Endothelial cell of umbilical vein (primary cell): Measurements from ENCODE around the gene GSE1. TPM values are rescaled to one million over a fixed set of nuclear protein-coding genes. Genes with fewer than 3 reads are reported as not detected.

ENCODE experiments used
- BruUV-seq: library from RNA; stranded (reverse); fragments of 400-500 nt; replicated peaks from 2 replicates; lab custom pipeline; 2021; lab: Mats Ljungman, UMichigan
- CTCF ChIA-PET: fragments of 300-600, 350-600 bp; sonication (Branson Sonifier 250); formaldehyde crosslinking; loops from one replicate; lab custom pipeline; 2021; ENCODE audit warnings: antibody characterized with exemption, inconsistent platforms; lab: Charles Lee
- POLR2A ChIA-PET: fragments of 300-600, 350-600 bp; sonication (Branson Sonifier 250); formaldehyde crosslinking; loops from one replicate; lab custom pipeline; 2021; ENCODE audit warnings: antibody characterized with exemption, inconsistent platforms; lab: Charles Lee
- DNase-seq: peaks from one replicate; pipeline ENCODE4 v3.0.0-alpha.2; 2011; ENCODE audit warnings: low read depth, low spot score
- FAIRE-seq: peaks from 2 replicates; lab custom pipeline; 2011; peaks lifted over from hg19 to GRCh38; lab: Jason Lieb, UNC
- H2AFZ ChIP-seq: 2 replicates; pipeline ENCODE4 v1.6.0; 2012; ENCODE audit warnings: low read depth, low read length, control low read depth, inconsistent platforms
- H3K27ac ChIP-seq: 2 replicates; pipeline ENCODE4 v1.5.1; 2011; ENCODE audit warnings: low read depth, mild to moderate bottlenecking, control low read depth, low read length, moderate library complexity; ENCODE audit not compliant: insufficient read depth
- H3K27me3 ChIP-seq, 2 experiments: 2 replicates each; pipeline versions ENCODE4 v1.6.0 to v1.6.1; 2011; ENCODE audit warnings: low read length in 2 of 2, mixed read lengths in 1 of 2; ENCODE audit not compliant: control insufficient read depth in 2 of 2, insufficient read depth in 2 of 2
- H3K36me3 ChIP-seq, 2 experiments: 2 replicates in 1 of 2; 3 replicates in 1 of 2; pipeline ENCODE4 v1.5.1; 2011; ENCODE audit warnings: low read length in 2 of 2, mild to moderate bottlenecking in 1 of 2, moderate library complexity in 1 of 2; ENCODE audit not compliant: control insufficient read depth in 2 of 2, insufficient read depth in 2 of 2; ENCODE audit errors: extremely low read depth in 1 of 2
- H3K4me1 ChIP-seq: 3 replicates; pipeline ENCODE4 v1.5.1; 2011; ENCODE audit warnings: mild to moderate bottlenecking, low read length; ENCODE audit not compliant: control insufficient read depth, insufficient read depth; ENCODE audit errors: extremely low read depth
- H3K4me2 ChIP-seq: 2 replicates; pipeline ENCODE4 v1.6.1; 2011; ENCODE audit warnings: low read length, control low read depth, mixed read lengths; ENCODE audit not compliant: insufficient read depth
- H3K4me3 ChIP-seq, 3 experiments: fragments of 200-600 bp in 1 of 3; sonication (generic), shearing (Covaris generic) in 1 of 3; replicated peaks in 1 of 3; 2 replicates each; pipeline ENCODE4 v1.5.1; 2011 to 2016; ENCODE audit warnings: control low read depth in 3 of 3, low read length in 3 of 3, mild to moderate bottlenecking in 2 of 3, inconsistent platforms in 1 of 3, low read depth in 1 of 3, moderate library complexity in 1 of 3; ENCODE audit not compliant: insufficient read depth in 1 of 3
- H3K79me2 ChIP-seq: 2 replicates; pipeline ENCODE4 v1.6.0; 2012; ENCODE audit warnings: low read length, inconsistent platforms; ENCODE audit not compliant: control insufficient read depth, insufficient read depth
- H3K9ac ChIP-seq: replicated peaks from 2 replicates; pipeline ENCODE3; 2011; ENCODE audit warnings: low read length, control low read depth; ENCODE audit not compliant: insufficient read depth; ENCODE audit errors: extremely low read depth
- H3K9me1 ChIP-seq: replicated peaks from 3 replicates; pipeline ENCODE4 v1.6.0; 2011; ENCODE audit warnings: mild to moderate bottlenecking, low read length; ENCODE audit not compliant: control insufficient read depth, insufficient read depth; ENCODE audit errors: extremely low read depth
- H3K9me3 ChIP-seq: replicated peaks from 2 replicates; pipeline ENCODE4 v1.5.1; 2012; ENCODE audit warnings: low read length, inconsistent platforms; ENCODE audit not compliant: control insufficient read depth, insufficient read depth
- H4K20me1 ChIP-seq: replicated peaks from 2 replicates; pipeline ENCODE3; 2011; ENCODE audit warnings: mild to moderate bottlenecking, low read length; ENCODE audit not compliant: control insufficient read depth, insufficient read depth; ENCODE audit errors: extremely low read depth
- EZH2 ChIP-seq: IDR thresholded peaks from 2 replicates; pipeline ENCODE4 v1.6.1; 2012; ENCODE audit warnings: borderline replicate concordance, low read depth, mild to moderate bottlenecking, moderate library complexity, low read length, inconsistent platforms; ENCODE audit not compliant: severe bottlenecking
- FOS ChIP-seq: IDR thresholded peaks from 2 replicates; pipeline ENCODE4 v1.6.1; 2011; ENCODE audit warnings: mild to moderate bottlenecking, low read length, moderate library complexity, borderline replicate concordance; ENCODE audit not compliant: insufficient read depth
- GATA2 ChIP-seq: IDR thresholded peaks from 2 replicates; pipeline ENCODE4 v1.7.0; 2011; ENCODE audit warnings: low read depth, mild to moderate bottlenecking, moderate library complexity, mixed read lengths, low read length; ENCODE audit not compliant: insufficient read length, insufficient read depth
- JUN ChIP-seq: IDR thresholded peaks from 2 replicates; pipeline ENCODE4 v1.6.1; 2011; ENCODE audit warnings: borderline replicate concordance, low read depth; ENCODE audit not compliant: insufficient read length, insufficient read depth
- MYC ChIP-seq: IDR thresholded peaks from one replicate; pipeline ENCODE4 v1.6.1; 2011; ENCODE audit warnings: mild to moderate bottlenecking, low read depth, low read length
- POLR2A ChIP-seq: IDR thresholded peaks from 2 replicates; pipeline ENCODE4 v1.6.1; 2012; ENCODE audit warnings: low read depth, mild to moderate bottlenecking, control low read depth, low read length
- POLR2AphosphoS5 ChIP-seq: IDR thresholded peaks from 2 replicates; pipeline ENCODE4 v1.6.1; 2012; ENCODE audit warnings: low read depth, mild to moderate bottlenecking, control low read depth, low read length, moderate library complexity; ENCODE audit not compliant: insufficient read depth
- dilution Hi-C: fragments of 300-500 bp; cut with MboI; formaldehyde crosslinking; loops from one replicate; pipeline ENCODE4 v1.15.0; 2019; ENCODE audit warnings: low sequenced_read_pairs; ENCODE audit not compliant: extremely low pct_ligation_motif_present
- intact Hi-C: fragments of 100-400 bp; cut with micrococcal nuclease; formaldehyde crosslinking; loops from one replicate; pipeline ENCODE4 v1.10.0; 2022
- polyA plus RNA-seq, 4 experiments: library from polyadenylated mRNA; depleted of rRNA in 3 of 4; stranded (reverse) in 3 of 4; unstranded in 1 of 4; fragments of >200 nt; gene quantifications; 2 replicates each; pipeline versions ENCODE4 v1.2.1 to v1.2.3, GENCODE V29; 2011 to 2012; ENCODE audit warnings: missing spikeins in 1 of 4
- total RNA-seq: library from RNA; stranded (reverse); gene quantifications from 2 replicates; pipeline ENCODE4 v1.2.3, GENCODE V29; 2021
- TF ChIP-seq, protein P1 (sequence below), 2 donors: IDR thresholded peaks; 1 replicate in 1 of 2; 2 replicates in 1 of 2; pipeline ENCODE4 v1.5.1; 2011; ENCODE audit warnings: low read length in 2 of 2, mild to moderate bottlenecking in 2 of 2, moderate library complexity in 2 of 2, control low read depth in 1 of 2, inconsistent platforms in 1 of 2, low read depth in 1 of 2; ENCODE audit not compliant: insufficient read depth in 1 of 2; ENCODE audit errors: extremely low read depth in 1 of 2
- TF ChIP-seq, protein P2 (sequence below): IDR thresholded peaks from 2 replicates; pipeline ENCODE4 v1.6.1; 2011; ENCODE audit not compliant: insufficient read depth, insufficient read length

Gene GSE1
- total and polyA plus RNA-seq, 2 donors (not counting 3 experiments of a cell fraction or from before 2014, with no cell fraction given) = 4.2 to 18.3 TPM

DNA sequence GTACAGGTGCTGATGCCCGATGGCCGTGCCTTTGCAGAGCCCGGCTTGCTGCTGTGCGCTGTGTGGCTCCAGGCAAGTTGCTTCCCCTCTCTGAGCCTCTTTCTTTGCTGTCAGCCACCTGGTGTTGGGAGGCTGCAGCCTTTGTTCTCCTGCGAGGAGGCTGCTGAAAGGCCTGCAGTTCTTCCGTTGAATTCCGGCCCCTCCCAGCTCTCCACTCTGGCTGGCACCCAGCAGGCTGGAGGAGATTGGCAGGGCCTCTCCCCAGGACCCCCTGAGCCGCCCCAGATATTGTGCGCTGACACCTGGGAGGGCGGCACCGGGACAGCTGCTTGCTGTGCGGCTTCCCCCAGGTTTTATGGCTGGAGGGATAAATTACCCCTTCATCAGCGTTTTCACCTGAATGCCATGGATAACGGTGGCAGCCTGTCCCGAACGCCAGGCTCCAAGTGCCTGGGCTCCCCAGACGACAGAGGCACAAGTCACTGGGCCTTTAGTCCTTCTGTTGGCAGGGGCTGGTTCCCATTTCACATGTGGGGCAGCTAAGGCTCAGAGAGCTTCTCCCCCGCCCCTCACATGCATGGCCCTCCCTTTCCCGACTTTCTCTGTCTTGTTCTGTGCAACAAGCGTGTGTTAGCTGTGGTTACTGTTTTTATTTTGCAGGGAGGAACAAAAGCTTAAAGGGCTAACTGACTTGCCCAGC lies 35.1 kb upstream of the GSE1 start:
- Histone ChIP-seq H3K79me2 (no peaks in the 10 kb centered on the region), H4K20me1 (no peaks in the 10 kb centered on the region), H3K4me1 (peaks cover 19% of the 10 kb centered on the region), H3K9ac (no peak overlapping the region), H3K4me3 (no peak overlapping the region), H3K9me1 (no peaks in the 10 kb centered on the region), H3K27me3 (no peaks in the 10 kb centered on the region), H3K27ac (no peak overlapping the region), H3K36me3 (no peaks in the 10 kb centered on the region), H3K4me2 (no peak overlapping the region), H2AFZ (no peak overlapping the region), H3K9me3 (no peaks in the 10 kb centered on the region)
- CTCF ChIA-PET = interaction anchor here (0.8 to 1.3 kb wide), 2 partner anchors 38 to 87 kb away, joined by 3 read pairs; no protein-coding TSS in a partner anchor
- dilution Hi-C loops = no loop called here
- DNase-seq = no peak
- FAIRE-seq = no peak
- POLR2A ChIA-PET = no interaction called here
- TF ChIP-seq POLR2A (no peak), FOS (no peak), EZH2 (no peak), MYC (no peak), JUN (no peak), POLR2AphosphoS5 (no peak), GATA2 (no peak)
- TF ChIP-seq, protein P1, sequence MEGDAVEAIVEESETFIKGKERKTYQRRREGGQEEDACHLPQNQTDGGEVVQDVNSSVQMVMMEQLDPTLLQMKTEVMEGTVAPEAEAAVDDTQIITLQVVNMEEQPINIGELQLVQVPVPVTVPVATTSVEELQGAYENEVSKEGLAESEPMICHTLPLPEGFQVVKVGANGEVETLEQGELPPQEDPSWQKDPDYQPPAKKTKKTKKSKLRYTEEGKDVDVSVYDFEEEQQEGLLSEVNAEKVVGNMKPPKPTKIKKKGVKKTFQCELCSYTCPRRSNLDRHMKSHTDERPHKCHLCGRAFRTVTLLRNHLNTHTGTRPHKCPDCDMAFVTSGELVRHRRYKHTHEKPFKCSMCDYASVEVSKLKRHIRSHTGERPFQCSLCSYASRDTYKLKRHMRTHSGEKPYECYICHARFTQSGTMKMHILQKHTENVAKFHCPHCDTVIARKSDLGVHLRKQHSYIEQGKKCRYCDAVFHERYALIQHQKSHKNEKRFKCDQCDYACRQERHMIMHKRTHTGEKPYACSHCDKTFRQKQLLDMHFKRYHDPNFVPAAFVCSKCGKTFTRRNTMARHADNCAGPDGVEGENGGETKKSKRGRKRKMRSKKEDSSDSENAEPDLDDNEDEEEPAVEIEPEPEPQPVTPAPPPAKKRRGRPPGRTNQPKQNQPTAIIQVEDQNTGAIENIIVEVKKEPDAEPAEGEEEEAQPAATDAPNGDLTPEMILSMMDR (IDR thresholded peaks at IDR 0.05; ENCODE audit: extremely low read depth in 1 of 2, insufficient read depth in 1 of 2, low read depth in 1 of 2, low read length in 2 of 2) = no peak
- TF ChIP-seq, protein P2, sequence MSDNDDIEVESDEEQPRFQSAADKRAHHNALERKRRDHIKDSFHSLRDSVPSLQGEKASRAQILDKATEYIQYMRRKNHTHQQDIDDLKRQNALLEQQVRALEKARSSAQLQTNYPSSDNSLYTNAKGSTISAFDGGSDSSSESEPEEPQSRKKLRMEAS = no peak
- BruUV-seq = no TSS peak
- intact Hi-C loops = no loop called here
